ENCODE measurements around the gene KIRREL2. TPM values are rescaled to one million over a fixed set of nuclear protein-coding genes. Genes with fewer than 3 reads are reported as not detected.
A peak's percentile ranks its signal among the peaks of the same experiment; 100 is the strongest.

Gene KIRREL2
- total and polyA plus RNA-seq, 9 of the 15 experiments (the other 6 are each of a cell fraction or from before 2014, with no cell fraction given) = 0.01 to 0.12 (median 0.09) TPM; not detected in 4

DNA sequence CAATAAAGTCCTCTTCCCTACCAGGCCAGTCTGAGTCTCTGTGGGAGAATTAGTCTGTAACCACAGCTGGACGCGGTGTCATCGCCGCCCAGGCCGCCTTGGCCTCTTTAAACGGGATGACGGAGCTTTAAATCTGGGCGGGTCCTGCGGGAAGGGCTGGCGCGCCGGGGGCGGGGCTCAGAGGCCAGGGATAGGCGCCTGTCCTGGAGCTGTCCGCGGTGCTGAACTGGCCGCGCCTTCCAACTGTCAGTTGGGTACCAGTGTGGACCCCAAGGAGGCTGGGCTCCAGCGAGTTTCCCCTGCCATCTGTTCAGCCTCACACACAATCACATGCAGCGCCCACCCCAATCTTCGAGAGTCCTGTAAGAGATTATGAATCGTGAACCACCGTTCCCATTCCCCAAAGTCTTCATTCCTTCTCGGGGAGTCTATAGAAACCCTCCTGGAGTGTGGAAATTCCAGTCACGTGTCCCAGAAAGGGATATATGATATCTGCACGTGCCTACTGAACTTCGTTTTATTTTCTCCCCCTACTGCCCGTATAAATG, 23.1 kb downstream of the KIRREL2 start (continued):
- TF ChIP-seq REST (IDR thresholded peaks at IDR 0.05; ENCODE audit: borderline replicate concordance) = peak; percentile 100
- TF ChIP-seq REST (CRISPR knock-in tag; IDR thresholded peaks at IDR 0.05; ENCODE audit: low read depth) = peak; percentile 100
- TF ChIP-seq NCOA2 (IDR thresholded peaks at IDR 0.05; ENCODE audit: partially characterized antibody in 2 of 2) = no peak
- peak; percentile 27; the same call in 1 of the 2 replicates for TF ChIP-seq MTA3 (IDR thresholded peaks at IDR 0.05; ENCODE audit: borderline replicate concordance)
- TF ChIP-seq NCOR1 (IDR thresholded peaks at IDR 0.05) = no peak
- peak; percentile 54; the same call in 1 of the 2 replicates for TF ChIP-seq ZBTB7A (IDR thresholded peaks at IDR 0.05; ENCODE audit: borderline replicate concordance, control insufficient read depth, low read depth, low read length)
- no peak for TF ChIP-seq MED1 (CRISPR knock-in tag; IDR thresholded peaks at IDR 0.05; ENCODE audit: borderline replicate concordance)
- TF ChIP-seq ZBTB40 (IDR thresholded peaks at IDR 0.05) = peak; percentile 60
- 0 out of 2 replicates have a peak, but pooled peaks have one; percentile 31 for TF ChIP-seq ZBTB40 (CRISPR knock-in tag; IDR thresholded peaks at IDR 0.05)
- no peak for TF ChIP-seq FOXJ3 (CRISPR knock-in tag; IDR thresholded peaks at IDR 0.05)
- peak; percentile 59; the same call in 1 of the 2 replicates for TF ChIP-seq C11orf30 (IDR thresholded peaks at IDR 0.05; ENCODE audit: low read depth)
